GM10847 (cell line): ENCODE data around the gene CHRNA4.

Experiments used
- POLR2A ChIP-seq: IDR thresholded peaks from 2 replicates; pipeline ENCODE4 v1.6.1; 2011; ENCODE audit not compliant: insufficient read length; ENCODE audit errors: extremely low read depth

The CHRNA4 gene

DNA sequence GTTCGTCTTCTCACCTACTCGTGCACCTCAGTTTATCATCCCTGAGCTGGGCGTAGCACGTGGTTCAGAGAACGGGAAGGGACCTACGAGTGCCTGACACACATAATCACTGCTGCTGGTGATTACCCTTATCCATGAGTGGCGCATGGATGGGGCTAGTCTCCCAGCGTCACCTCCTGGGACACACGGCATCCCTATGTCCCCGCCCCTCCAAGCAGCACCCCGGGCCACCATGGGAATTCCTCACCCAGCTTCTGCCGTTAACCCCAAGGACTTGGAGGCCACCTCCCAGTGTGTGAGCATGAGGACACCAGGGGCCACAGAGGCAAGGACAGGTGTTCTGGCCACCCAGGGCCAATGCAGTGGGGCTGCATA, 9.8 kb downstream of the CHRNA4 start:
- TF ChIP-seq POLR2A = no peak

DNA sequence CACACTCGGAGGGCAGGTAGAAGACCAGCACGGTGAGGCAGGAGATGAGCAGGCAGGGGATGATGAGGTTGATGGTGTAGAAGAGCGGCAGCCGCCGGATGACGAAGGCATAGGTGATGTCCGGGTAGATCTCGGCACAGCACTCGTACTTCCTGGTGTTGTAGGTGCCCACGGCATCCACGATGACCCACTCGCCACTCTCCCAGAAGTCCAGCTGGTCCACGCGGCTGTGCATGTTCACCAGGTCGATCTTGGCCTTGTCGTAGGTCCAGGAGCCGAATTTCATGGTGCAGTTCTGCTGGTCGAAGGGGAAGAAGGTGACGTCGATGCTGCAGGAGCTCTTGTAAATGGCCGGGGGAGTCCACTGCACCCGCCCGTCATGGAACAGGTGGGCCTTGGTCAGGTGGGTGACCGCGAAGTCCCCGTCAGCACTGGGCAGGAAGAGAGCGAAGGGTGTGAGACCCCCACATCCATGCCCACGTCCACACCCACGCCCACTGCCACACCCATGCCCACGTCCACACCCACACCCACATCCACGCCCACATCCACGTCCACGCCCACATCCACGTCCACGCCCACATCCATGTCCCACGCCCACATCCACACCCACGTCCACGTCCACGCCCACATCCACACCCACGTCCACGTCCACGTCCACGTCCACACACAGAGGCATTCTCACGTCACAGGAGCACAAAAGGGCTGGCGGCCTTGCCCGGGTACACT, 10.4 kb downstream of the CHRNA4 start:
- TF ChIP-seq POLR2A = no peak

DNA sequence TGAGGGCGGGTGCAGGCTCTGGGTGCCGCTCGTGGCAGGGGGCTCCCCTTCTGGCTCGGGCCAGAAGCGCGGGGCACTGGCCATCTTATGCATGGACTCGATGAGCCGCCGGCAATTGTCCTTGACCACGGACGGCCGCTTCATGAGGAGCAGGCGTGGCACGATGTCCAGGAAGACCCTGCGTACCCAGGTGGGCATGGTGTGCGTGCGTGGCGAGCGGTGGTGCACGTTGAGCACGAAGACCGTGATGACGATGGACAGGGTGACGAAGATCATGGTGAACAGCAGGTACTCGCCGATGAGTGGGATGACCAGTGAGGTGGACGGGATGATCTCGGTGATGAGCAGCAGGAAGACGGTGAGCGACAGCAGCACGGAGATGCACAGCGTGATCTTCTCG, 11.0 kb downstream of the CHRNA4 start:
- no peak for TF ChIP-seq POLR2A

DNA sequence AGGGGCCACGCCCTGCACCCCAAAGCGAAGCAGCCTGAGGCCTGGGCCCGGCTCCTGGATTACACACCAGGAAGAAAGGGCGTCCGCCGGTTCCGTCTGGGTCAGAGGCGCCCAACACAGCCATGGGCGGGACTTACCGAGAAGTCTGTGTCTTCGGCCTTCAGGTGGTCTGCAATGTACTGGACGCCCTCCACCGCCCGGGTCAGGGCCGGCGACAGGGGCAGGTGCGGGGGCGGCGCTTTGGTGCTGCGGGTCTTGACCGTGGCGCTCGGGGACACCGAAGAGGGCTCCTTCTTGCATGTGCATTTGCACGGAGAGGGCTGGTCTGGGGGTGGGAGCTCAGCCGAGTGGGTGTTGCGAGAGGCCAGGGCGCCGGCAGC, 11.6 kb downstream of the CHRNA4 start:
- TF ChIP-seq POLR2A = no peak

DNA sequence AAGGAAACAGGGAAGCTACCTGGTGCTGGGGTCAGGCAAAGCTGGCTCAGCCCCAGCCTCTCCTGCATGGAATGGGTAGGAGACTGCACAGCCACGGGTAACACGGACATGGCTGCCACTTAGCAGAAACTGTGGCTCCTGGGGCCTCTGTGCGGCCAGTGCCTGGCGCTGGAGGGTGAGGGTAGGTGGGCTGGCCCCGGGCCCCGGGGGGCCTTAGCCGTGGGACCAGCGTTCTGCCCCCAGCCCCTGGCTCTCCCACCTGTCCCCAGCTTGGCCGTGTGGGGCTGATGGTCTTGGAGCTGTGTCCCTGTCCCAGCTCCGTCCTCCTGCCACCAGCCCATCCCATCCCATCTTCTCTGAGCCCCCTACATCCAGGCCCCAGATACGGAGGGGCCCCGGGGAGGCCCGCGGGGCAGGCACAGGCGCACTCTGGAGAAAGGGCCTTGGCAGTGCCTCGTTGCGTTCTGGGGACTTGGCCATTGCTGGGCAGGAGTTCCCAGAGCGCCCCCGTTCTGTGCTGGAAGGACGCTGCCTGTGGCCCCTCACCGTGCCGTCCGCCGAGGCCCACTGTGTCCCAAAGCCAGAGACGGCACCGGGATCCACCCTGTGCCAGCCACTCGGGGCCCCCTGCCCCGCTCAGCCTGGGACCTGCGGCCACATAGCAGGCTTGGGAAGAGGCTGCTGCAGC, 12.2 kb downstream of the CHRNA4 start:
- TF ChIP-seq POLR2A = no peak

DNA sequence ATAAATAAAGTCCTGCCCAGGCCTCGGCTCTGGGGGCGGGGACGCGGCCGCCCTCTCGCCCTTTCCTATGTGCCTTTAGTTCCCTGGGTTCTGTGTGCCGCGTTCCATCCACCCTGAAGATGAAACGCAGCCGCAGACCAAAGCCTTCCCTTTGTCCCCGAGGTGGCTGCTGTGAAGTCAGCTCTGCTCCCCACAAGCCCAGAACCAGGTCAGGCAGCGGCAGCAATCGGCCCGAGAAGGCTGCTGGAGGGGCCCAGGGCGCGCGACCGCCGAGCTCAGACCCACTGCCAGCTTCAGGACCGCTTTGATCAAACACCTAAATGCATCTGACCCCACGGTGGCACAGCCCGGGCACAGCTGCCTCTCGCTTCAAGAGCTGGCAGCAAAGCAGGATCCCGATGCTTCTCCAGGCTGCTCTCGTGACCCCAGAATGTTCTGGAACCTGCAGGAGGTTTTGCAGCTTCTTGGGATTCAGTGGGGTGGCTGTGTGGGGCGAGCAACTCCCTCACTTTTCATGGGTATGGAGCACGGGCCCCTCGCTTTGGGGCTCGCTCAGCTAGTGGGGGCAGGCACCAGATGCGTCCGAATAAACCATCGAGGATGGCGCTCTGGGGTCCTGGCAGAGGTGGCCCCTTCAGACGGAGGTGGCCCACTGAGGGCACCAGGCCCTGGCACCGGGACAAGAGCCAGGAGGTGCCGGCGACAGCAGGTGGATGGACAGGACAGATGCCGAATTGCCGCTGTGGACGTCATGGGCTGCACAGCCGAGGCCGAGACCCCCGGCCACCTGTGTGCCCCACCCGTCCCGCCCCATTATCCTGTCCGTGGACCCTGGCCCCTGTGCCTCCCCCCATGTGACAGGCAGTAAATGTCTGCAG, 13.0 kb downstream of the CHRNA4 start:
- no peak for TF ChIP-seq POLR2A

DNA sequence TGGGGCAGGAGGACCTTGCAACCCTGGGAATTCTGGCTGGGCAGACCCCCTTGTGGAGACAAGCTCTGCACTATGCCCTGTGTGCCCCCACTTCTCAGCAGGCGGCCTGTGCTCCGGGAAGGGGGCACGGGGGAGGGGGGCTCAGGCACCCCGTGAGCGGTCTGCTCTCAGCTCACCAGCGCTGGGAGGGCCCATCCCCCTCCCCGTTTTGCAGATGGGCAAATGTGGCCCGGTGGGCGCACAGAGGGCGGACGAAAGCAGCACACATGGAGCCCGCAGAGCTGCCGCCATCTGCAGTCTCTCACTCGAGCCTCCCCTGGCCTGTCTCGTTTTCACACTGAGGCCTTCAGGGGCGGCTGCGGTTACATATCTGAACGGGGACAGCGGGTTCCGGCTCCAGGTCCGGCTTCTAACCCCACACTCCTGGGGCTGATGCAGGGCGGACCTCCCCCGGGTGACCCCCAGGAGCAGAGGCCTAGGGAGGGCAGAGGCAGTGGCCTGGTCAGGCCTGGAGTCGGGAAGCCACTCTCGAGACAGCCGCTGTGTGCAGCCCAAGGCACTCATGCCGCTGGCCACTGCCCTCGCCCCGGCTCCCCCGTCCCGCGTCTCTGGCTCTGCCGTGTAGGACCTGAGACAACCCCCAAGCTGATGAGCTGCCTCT, 13.9 kb downstream of the CHRNA4 start:
- TF ChIP-seq POLR2A = no peak

DNA sequence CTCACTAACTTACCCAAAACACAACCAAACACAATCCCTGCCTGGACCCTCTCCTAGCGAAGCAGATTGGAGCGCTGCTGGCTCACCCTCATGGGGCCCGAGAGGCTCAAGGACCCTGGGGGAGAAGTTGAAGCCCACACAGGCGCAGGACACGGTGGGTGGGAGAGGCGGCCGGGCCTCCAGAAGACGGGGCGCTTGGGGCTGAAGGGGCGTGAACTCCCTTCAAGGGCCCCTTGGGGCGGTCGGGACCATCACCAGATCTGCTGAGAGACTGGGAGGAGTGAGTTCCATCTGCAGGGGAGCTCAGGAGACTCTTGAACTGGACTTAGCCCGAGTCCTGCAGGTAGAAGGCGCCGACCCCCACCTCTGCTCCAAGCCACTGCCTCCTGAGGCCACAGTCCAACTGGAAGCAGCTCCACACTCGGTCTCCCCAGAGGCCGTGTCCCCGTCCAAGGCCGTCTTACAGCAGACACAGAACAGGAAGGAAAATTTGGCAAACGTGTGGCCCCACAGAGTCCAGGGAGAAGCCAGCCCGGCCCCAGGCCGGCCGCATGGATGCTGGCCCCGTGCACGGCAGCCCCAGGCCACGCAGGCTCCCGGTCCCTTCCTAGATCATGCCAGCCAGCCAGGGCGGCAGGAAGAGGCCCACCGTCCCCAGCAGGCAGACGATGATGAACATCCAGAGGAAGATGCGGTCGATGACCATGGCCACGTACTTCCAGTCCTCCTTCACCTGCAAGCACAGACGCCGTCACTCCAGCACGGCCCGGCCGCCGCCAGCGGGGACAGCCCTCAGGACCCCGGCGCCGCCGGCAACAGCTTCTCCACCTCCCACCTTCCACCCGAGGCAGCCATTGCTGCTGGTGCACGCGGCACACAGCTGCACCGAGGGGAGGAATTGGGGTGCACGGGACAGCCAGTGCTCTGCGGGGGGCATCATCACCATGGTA, 14.7 kb downstream of the CHRNA4 start:
- no peak for TF ChIP-seq POLR2A

DNA sequence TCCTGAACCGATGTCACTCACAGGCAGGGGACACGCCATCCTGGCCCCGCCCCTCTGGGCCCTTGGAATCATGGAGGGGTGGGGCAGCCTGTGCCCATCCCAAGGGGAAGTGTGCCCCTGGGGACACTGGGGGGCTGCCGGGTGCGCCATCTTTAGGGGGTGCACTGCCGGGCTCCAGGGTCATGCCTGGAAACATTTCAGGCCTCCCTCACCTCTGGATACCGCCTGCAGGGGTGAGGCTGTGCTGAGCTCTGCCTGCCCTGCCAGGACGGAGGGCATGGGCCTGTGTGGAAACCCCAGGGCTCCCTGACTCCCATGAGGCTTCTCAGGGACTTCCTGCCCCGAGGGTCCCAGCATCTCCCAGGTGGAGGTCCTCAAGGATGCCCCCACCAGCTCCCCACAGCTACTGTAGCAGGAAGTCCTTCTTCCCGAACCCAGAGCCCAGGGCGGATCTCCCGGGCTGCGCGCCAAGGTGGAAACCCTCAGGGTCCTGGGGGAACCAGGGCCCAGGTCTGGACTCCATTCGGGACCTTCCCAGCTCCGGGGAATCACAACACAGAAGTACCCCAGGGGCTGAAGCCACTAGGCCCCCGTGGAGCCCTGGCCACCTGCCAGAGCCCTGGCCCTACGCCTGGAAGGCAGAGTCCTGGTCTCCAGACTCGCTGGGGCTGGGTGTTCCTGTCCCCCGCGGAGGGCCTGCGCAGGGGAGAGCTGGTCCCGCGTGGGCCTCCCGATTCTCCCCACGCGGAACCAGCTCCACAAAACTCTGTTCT, 15.6 kb downstream of the CHRNA4 start:
- no peak for TF ChIP-seq POLR2A

DNA sequence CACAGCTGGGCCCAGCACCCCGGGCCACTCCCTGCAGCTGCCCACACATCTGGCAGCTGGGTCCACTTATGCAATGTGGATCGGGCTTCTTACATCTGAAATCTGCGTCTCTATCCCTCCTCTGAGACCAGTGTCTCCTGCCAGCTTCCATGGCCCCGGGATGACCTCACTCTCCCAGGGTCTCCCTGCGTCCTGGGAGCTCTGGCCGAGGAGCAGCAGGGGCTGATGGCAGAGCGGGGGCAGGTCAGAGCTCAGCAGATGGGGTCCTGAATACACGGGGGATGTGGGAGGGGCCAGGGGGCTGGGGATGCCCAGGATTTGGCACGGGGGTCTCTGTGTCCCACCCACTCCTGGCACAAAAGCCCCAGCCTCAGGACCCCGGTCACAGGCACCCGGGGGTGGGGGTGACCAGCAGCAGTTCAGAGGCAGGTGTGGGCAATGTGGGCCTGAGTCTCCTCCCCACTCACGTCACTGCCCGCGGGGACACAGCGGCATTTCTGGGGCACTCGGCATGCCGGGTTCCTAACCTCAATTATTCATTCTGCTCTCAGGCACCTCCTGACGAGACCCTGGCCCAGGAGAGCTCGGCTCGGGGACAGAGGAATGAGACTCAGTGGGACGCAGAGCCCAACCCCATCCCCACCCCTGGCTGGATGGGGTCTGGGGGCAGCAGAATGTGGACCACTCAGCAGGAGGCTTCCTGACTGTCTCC, 16.4 kb downstream of the CHRNA4 start:
- TF ChIP-seq POLR2A = no peak

DNA sequence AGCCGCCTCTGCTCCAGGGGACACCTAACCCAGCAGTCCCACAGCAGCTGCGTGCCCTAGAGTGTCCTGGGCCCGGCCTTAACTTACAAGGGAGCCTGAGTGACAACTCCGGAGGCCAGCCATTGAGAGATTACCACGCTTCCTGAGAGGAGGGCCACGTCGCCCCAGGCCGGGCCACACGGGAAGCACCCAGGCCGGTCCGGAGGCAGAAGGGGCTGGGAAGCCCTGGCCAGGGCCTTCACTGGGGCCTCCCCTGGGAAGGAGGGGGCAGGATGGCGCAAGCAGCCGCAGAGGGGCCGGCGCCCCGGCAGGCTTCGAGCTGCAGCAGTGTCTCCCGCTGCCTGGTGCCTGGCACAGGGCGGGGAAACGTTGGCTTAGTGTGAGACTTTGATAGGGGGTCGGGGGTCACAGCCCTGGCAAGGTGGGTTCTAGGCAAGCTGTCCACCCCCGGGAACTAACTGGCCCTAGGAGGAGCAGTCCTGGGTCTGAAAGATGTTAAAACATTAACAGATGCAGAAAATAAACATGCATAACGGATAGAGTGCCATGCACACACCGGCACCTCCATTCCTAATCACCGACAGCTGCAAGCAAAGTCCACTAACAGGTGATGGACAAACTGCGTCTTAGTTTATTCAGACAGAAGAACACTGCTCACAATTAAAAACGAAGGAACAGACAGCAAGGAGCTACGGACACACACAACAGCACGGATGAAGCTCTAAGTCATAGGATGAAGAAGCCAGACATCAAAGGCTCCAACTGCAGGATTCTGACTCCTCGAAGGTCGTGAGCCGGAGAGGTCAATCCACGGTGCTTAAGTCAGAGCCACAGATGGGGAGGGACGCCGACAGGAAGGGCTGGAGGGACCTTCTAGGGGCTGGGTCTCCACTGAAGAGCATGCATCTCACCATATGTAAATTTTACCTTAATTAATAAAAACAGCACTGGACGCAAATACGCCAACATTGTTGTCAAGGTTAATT, 17.4 kb downstream of the CHRNA4 start:
- TF ChIP-seq POLR2A = no peak
